C4-2B (cell line): ENCODE data around the gene ARHGAP31.
"Not testable (repeated sequence)": the region's sequence is repeated elsewhere in the genome, so short reads cannot be mapped to it uniquely, and the experiment has no call there.

ENCODE experiments used
- CTCF ChIP-seq: fragments of 450-650 bp; conservative IDR thresholded peaks from 2 replicates; pipeline ENCODE4 v1.5.1; 2017; ENCODE audit warnings: mild to moderate bottlenecking
- ZFX ChIP-seq: fragments of 450-650 bp; IDR thresholded peaks from 2 replicates; pipeline ENCODE4 v1.6.1; 2017

DNA sequence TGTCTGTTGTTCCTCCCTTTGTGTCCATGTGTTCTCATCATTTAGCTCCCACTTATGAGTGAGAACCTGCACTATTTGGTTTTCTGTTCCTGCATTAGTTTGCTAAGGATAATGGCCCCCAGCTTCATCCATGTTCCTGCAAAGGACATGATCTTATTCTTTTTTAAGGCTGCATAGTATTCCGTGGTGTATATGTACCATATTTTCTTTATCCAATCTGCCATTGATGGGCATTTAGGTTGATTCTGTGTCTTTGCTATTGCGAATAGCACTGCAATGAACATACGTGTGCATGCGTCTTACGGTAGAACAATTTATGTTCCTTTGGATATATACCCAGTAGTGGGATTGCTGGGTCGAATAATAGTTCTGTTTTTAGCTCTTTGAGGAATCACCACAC, 77.6 kb downstream of the ARHGAP31 start:
- TF ChIP-seq CTCF, ZFX: not testable (repeated sequence)
